Erythroblast (primary cell): Measurements from ENCODE around the gene IMPDH1.

ENCODE experiments used
- GATA1 ChIP-seq: IDR thresholded peaks from 2 replicates; pipeline ENCODE4 v1.6.1; 2011; ENCODE audit warnings: low read depth, mild to moderate bottlenecking, control low read depth, low read length, moderate library complexity
- POLR2A ChIP-seq: IDR thresholded peaks from 2 replicates; pipeline ENCODE4 v1.6.1; 2011; ENCODE audit warnings: mild to moderate bottlenecking, low read length

GRCh38 chr7:128447941-128448564 is 38.3 kb upstream of the IMPDH1 start:
- TF ChIP-seq POLR2A (no peak), GATA1 (no peak)
